GM19239 (cell line): ENCODE measurements around the gene SMYD2.

ENCODE experiments used
- DNase-seq: peaks from one replicate; pipeline ENCODE4 v3.0.0; 2011; ENCODE audit warnings: low spot score; ENCODE audit not compliant: insufficient read length
- FAIRE-seq: peaks from 2 replicates; lab custom pipeline; 2011; peaks lifted over from hg19 to GRCh38; lab: Jason Lieb, UNC

The SMYD2 gene

GRCh38 chr1:214326406-214326805 is 45.4 kb downstream of the SMYD2 start:
- DNase-seq (no peak), FAIRE-seq (no peak)

GRCh38 chr1:214327514-214327913 is 46.6 kb downstream of the SMYD2 start:
- DNase-seq, result no peak

GRCh38 chr1:214328770-214329469 is 48.0 kb downstream of the SMYD2 start:
- peak; percentile 81 for FAIRE-seq

More at GRCh38 chr1:214327514-214327913, 46.6 kb downstream of the SMYD2 start:
- no peak for FAIRE-seq

GRCh38 chr1:214329470-214330220 is 48.7 kb downstream of the SMYD2 start:
- no peak for DNase-seq
- no peak for FAIRE-seq

More at GRCh38 chr1:214328770-214329469, 48.0 kb downstream of the SMYD2 start:
- DNase-seq, result peak; percentile 58

- FAIRE-seq, result no peak
Observed at GRCh38 chr1:214330222-214330621, 49.3 kb downstream of the SMYD2 start.

DNA sequence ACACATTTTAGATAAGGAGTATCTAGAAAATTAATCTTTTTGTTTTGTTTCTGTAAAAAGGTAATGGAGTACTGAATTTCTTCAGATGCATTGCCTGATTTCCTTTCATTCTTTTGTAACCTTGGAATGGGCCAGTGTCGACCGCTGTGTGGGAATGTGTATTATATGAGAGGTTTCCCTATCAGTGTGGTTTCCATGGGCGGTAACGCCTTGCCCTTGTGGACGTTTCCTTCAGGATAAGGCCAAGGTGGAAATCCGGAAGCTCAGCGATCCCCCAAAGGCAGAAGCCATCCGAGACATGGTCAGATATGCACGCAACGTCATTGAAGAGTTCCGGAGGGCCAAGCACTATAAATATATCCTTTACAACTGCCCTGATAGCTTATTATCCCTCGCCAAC is 49.8 kb downstream of the SMYD2 start:
- DNase-seq (no peak), FAIRE-seq (no peak)

More at GRCh38 chr1:214330222-214330621, 49.3 kb downstream of the SMYD2 start:
- no peak for DNase-seq

DNA sequence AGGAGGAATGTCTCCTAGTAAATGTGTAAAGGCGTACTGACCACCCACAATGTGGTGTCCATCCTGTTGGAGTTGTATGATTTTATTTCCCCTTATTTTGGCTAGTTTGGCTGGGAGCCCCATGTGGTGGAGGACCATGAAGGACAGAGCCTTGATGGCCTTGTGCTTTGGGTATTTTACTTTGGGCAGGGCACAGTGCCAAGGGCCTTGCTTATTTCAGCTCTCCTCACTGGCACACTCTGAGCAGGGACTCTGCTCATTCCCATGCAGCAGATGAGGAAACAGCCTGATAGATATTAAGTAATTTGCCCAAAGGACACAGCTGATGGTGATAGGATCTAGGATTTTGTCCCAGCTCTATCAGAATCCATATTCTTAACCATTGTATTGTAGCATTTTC is 50.2 kb downstream of the SMYD2 start:
- no peak for FAIRE-seq
- no peak for DNase-seq

- DNase-seq, result peak; percentile 40
- FAIRE-seq, result no peak
Observed at GRCh38 chr1:214331827-214332423, 51.0 kb downstream of the SMYD2 start.

DNA sequence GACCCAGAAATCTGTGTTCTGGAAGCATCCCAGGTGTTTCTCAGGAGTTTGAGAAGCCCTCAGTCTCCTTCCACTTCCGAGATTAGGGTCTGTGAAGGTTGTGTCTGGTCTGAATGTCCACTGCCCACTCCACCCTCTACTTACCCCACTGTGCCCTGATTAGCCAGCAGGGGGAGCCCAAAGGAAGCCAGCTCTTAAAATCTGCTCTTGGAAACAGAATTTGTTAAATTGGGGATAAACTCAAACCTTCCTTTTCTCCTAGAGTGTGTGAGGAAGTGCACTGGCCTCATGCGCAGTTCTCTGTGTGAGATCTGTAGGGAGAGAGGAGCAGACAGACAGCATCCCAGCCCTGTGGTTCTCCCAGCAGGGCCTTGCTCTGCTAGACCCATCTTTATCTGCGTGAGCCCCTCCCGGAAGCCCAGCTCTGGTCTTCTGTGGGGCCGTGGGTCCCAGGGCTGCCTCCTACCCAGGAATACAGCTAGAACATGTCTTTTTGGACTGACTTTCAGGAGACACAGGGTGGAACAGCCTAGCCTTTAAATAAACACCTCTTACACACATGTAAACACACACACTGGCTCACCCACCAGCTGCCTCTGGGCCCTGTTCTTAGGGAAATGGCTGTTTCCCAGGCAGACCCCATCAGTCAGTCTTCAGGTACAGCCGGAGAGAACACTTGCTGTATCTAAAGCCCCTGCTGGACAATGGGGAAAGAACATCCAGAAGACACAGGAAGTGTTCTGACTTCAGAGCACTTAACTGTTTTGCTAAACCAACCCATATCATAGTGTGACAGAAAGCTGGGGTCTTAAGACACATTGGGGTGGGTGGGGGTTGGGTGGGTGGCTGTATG is 52.2 kb downstream of the SMYD2 start:
- FAIRE-seq, result no peak
- DNase-seq, result no peak

- DNase-seq, result no peak
- FAIRE-seq, result no peak
Observed at GRCh38 chr1:214335567-214335966, 54.6 kb downstream of the SMYD2 start.

DNA sequence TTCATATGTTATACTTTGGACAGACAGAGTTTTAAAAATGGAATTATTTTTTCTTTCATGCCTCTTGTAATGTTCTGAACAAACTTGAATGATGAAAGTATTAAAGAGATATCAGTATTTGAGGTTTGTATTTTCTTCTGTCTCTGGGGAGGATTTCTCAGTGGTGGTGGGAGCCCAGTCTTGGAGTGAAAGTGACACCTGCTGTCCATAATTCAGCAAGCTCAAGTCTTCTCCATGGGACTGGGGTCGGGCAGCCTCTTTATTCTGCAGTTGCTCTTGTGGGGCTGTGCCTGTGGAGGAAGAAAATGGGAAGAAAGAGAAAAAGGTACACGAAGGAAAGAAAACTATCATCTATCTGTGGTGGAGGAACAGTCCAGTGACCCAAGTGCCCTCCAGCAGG is 56.1 kb downstream of the SMYD2 start:
- DNase-seq, result no peak
- FAIRE-seq, result no peak

GRCh38 chr1:214337511-214337910 is 56.6 kb downstream of the SMYD2 start:
- DNase-seq (no peak), FAIRE-seq (no peak)

DNA sequence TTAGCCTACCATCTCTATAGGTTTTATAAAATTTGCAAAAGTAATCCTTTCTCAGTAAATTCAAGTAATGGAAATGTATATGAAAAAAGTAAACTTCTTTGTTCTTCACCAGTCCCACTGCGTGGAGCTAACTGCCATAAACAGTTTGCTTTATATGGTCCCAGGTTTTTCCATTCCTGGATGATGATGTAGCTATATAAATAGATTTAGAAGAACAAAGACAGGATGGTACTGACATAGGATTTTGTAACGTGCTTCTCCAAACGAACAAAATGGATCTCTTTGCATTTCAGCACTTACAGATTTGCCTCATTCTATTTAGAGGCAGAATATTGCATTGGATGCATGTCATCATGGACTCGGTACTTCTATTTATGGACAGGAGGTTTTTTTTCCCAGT is 57.3 kb downstream of the SMYD2 start:
- FAIRE-seq (no peak), DNase-seq (no peak)

DNA sequence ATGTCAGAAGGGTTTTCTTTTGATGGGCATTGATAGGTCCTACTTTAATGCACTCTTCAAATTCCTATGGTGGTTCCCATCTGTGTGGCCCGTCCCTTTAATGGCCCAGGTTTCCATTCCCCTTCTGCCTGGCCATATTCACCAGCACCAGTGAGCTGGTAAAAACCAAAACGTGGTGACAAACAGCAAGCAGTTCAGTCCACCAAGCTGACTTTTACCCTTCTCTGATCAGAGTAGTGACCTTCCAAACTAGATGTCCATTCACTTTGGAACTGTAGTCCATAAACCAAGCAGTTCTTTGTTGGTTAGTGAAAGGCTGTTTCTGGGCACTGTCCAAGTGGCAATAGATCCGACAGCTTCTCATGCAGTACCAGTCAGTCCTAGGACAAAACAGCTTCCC is 60.5 kb downstream of the SMYD2 start:
- no peak for FAIRE-seq
- DNase-seq, result no peak

DNA sequence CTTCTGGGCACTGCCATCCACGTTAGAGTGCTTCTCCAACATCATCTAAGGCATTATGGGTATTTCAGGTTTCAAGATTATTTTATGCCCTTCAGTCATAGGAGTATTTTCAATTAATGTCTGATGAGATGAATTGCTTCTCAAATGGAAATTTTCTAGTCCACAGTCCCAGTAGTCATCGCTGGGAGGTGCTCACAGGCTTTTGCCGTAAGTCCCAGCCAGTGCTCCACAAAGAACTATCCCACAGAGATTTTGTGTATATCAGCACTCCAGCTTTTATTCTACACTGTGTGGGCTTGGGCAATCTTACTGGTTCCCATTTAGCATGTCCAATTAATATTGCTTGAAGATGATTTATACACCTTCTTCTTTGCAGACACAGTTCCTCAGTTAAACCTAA is 61.0 kb downstream of the SMYD2 start:
- no peak for FAIRE-seq
- no peak for DNase-seq

- FAIRE-seq (no peak), DNase-seq (no peak)
Observed at GRCh38 chr1:214342525-214342924, 61.6 kb downstream of the SMYD2 start.

DNA sequence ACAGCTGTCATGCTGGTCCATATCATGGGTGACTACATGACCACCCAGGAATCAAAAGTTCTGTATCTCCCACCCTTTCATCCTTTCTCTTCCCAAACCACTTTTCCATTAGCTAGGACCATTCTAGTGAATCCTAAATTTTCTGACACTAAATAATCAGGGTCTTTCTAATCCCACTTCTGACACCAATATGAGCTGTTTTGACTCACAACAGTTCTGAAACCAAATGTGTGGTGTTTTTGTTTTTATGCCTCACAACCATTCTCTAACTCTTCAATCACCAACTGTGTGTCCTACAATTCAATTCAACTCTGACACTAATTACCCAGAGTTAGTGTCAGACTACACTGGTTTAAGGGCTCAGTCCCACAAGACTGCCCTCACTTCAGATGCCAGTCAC is 63.9 kb downstream of the SMYD2 start:
- FAIRE-seq (no peak), DNase-seq (no peak)

DNA sequence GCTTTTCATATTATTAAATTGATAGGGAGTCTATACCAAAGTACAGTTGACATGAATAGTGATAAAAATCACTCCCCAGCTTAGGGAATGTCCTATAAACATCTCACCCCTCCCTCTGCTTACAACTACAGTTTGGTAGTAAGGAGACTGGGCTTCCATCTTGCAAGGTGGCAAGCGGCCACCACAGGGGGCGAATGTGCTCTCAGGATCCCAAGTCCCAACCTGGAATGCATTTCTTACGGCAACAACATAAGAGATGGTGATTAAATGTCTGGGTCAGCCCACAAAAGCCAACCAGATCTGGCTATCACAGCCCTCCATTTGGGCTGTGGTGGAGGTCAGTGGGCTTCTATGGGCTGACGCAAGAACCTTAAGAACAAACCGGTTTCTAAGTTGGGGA is 68.0 kb downstream of the SMYD2 start:
- FAIRE-seq (no peak), DNase-seq (no peak)

GRCh38 chr1:214349781-214350180 is 68.8 kb downstream of the SMYD2 start:
- DNase-seq, result no peak
- FAIRE-seq, result no peak

DNA sequence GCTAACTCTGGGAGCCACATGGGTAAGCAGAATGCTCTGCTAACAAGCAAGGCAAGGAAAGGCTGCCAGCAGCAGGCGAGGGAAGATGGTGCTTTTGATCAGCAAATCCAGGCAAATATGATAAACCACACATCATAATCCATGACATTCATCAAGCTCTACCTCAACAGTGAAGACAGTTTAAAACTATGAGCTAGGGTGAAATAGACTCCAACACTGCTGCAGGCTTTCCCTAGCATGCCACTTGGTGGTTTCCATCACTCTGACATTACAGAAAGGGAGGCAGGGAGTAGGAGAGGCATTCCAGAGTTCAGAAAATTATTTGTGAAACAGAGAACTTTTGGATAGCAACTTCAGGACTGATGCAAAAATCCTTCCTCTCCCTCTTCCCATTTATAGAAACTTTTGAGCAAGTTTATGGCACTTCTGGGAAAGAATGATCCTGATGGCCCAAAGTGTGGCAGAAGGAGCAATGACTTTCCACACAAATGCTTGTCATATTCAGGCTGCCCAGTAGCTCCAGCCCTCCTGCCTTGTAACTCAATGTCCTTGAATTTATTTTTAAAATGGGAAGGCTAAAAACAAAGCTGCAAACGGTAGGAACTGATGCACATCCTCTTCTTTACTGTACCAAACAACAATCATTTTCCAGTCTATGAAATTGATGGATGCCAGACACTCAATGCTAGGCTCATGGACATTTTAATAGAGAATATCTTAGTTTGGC is 70.8 kb downstream of the SMYD2 start:
- DNase-seq (no peak), FAIRE-seq (no peak)
